NCI-H1417 treated with DMSO at 0.1 percent for 48 hours (cell line): ENCODE results near the gene VPS37C.
"Not testable (repeated sequence)": the region's sequence is repeated elsewhere in the genome, so short reads cannot be mapped to it uniquely, and the experiment has no call there.

Experiments used
- DNase-seq: peaks from one replicate; lab custom pipeline; 2025; lab: John Stamatoyannopoulos, UW

VPS37C gene

DNA sequence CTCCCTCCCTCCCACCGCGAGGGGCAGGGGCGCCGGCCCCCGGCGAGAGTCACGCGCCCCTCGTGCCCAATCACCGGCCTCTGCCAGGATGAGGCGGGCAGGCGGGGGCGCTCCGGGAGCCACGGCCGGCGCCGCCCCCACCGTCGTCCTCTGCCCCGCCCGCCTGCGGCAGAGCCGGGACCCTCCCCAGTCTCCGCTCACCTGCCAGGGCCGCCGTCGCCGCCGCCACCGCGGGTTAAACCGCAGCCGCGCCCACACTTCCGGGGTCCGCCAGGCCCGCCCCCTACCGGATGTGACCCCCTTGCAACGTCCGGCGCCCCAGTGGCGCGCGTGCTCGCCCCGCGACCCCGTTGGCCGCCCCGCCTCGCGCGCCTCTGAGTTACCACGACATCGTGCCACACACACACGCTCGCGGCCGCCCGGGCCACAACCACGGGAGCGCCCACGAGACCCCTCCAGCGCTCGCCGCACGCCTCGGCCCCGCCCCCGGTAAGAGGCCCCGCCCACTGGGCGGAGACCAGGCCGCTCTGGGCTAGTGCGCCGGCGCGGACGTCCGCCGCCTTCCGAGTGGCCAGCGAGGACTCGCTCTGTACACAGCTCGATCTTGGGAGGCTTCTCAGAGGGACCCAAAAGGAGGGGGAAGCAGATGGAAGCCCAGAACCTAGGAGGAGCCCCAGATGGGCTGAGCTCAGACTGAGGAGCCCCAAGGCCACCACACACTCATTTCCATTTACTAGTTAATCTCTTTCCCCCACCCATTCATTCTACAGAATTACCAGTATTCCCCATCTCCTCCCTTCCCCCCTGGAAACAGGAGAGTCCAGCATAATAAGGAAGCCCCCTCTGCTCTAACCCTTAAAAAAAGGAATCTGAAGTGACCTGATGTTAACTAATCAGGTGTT lies at the start of gene VPS37C:
Gene VPS37C, minus strand, starts transcription at position 237 of the 902 bp plus-strand sequence. CDS start 22,597 bp downstream, outside the sequence.
- DNase-seq, result peak; percentile 60

DNA sequence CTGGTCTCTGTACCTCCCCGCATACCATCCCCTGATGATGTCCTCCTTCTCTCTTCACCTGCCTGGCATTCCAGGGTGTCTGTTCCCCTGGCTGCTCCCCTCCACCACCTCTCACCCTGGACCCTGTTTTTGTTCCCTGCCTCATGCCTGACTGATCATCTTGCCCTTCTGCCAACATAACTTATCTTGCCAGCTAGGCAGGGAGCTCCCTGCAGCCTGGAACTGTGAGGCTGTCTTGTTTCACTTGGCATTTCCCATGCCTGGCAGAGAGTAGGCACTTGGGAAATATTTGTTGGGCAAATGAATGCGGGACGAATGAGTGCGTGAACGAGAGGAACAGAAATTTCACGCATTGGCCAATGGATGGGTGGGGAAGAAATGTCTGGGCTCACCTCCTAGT lies 49.4 kb upstream of the VPS37C start:
- DNase-seq, result not testable (repeated sequence)

DNA sequence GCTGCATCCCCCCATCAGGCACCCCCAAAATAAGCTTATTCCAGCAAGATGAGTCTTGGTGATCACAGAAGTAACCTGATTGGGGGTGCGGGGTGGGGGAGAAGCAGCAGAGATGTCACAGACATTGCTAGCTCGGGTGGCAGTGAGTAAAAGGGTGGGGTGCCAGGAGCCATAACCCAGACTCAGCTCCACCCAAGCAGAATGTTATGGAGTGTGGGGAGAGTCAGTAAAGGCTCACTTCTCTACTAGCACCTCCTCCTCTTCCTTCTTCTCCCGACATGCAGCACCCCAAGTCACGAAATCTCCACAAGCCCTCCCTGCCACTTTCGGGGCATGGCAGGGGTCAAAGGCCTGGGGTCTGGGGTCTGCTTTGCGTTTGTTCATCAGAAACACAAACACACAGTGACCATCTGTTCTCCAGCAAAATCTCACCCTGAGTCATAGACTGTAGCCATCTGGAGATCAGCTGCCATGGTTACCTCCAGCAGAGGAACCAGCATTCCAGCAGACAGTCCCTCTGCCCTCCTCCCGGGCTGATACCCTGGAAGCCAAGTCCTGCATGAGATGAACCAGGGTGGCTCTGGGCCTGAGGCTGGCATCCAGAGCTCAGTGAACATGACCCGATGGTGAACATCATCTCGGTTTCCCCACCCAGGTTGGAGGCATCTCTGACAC lies 46.5 kb upstream of the VPS37C start:
- DNase-seq, result not testable (repeated sequence)

DNA sequence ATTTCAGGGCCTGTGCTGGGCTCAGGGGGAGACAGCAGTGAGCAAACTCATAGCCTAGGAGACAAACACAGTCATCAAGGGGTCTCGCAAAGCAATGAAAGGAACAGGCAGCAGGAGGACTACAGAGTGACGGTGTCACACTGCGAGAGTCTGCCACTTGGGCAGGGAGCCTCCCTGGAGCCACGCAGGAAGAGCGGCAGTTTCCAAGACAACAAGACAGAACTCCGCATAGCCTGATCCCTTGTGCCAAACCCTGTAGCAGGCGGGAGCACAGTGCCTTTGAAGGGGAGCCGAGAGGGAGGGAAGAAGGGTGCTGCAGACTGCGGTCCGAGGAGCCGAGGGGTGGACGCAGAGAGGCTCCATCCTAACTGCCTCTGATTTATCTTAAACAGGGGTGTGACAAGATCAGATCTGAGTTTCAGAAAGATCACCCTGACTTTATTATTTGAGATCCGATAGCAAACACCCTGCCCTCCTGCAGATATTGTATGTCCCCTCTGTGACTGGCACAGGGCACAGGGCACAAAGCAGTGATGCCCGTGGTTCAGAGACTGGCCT lies 43.4 kb upstream of the VPS37C start:
- not testable (repeated sequence) for DNase-seq

DNA sequence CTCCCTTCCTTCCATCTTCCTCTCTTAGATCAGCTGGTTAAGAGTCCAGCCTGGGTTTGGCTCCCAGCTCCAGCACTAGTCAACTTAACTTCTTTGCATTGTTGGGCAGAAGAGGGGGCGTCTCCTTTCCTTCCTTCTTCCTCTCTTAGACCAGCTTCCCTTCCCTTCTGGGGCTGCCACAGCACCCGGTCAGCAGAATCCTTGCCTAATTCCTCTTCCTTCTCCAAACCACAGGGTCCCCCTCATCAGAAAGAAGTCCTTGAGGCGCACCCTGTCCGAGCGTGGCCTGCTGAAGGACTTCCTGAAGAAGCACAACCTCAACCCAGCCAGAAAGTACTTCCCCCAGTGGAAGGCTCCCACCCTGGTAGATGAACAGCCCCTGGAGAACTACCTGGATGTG lies 42.6 kb upstream of the VPS37C start:
- DNase-seq, result not testable (repeated sequence)

DNA sequence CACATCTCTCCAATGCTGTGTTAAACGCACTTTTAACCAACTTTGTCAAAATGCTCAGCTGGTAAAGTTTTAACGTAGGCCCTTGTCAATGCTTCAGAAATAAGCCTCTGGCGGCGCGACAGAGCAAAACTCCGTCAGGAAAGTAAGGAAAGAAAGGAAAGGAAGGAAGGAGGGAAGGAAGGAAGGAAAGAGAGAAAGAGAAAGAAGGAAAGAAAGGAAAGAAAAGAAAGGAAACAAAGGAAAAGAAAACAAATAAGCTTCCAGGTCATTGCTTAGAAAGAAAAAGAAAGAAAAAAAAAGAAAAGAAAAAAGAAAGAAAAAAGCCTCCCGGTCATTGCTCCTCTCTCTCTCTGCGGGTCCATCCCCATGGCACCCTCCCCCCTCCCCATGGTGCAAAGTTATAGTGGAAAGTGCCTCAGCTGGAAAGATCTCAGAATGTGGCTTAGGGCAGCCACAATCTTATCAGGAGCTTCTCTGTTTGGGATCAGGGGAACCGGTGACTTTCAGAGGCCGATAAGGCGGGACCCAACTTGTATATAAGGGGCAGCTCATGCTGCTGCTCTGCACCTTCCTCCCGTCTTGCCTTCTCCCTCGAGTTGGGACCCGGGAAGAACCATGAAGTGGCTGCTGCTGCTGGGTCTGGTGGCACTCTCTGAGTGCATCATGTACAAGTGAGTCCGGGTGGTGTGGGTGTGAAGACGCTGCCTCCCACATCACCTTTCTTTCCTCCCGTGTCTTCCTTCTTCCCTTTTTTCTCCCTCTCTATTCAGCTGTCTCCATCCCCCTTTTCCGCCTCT lies 41.9 kb upstream of the VPS37C start, which contains the start of gene PGA3:
Gene PGA3, plus strand, starts transcription at position 566 of the 797 bp plus-strand sequence. Its CDS starts 50 bp downstream, at position 616.
- not testable (repeated sequence) for DNase-seq

DNA sequence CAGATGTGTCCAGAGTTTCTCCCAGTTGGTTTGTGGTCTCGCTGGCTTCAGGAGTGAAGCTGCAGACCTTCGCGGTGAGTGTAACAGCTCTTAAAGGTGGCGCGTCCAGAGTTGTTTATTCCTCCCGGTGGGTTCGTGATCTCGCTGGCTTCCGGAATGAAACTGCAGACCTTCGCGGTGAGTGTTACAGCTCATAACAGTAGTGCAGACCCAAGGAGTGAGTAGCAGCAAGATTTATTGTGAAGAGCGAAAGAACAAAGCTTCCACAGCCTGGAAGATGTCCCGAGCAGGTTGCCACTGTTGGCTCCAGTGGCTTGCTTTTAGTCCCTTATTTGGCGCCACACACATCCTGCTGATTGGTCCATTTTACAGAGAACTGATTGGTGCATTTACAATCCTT lies 40.2 kb upstream of the VPS37C start:
- DNase-seq, result no peak

DNA sequence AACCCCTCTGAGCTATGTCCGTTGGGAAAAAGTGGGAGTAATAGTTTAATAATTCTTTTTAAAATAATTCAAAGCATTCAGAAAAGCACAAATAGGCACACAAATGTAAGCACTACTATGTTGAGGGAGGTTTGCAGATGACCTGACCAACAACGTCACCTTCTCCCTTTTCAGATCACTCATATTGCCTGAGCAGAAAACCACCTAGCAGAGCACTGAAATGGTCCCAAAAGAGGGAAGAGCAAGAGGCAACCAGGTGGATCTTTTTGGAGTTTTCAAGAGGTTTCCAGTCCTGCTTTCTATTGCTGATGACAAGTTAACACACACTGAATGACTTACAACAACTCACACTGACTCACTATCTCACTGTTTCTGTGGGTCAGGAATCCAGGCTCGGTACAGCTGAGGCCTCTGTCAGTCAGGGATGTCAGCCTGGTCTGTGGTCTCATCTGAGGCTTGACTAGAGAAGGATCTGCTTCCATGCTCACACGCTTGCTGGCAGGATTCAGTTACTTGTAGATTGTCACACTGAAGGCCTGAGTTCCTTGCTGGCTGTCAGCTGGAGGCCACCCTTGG lies 37.8 kb upstream of the VPS37C start:
- no peak for DNase-seq

DNA sequence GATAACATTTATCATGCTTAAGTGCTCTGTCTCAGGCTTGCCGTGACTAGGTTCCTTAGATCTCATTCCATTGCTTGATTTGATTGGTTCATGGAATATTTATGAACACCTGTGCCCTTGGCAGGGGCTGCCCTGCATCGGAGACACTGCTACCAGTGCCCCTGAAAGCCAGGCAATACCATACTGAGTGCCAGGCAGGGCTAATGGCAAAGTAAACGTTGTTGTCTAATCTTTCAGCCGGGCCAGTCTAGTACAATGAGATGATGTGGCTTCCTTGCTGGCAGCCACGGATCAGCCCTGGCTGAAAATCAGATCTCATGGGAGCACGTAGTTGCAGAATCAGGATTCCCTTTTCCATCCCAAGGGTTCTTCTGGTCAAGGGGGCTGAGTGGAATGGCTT lies 37.1 kb upstream of the VPS37C start:
- DNase-seq, result no peak

DNA sequence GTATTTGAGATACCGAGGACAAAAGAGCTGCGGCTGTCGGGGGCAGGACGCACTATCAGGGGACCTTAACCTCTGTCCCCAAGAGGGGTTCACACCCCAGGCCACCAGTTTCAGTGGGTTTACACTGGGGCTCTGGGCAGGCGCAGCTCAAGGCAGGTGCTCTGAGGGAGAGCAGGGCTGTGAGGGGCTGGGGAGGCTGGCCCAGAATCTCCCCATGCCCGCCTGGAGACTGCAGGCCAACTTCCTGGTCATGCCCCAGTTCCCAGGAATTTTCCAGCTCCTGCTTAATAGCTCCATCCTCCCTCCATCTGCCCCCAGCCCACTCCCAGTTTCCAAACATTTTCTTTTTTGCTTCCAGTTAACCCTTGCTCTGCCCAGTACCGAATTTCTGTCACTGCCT lies 34.5 kb upstream of the VPS37C start:
- no peak for DNase-seq

DNA sequence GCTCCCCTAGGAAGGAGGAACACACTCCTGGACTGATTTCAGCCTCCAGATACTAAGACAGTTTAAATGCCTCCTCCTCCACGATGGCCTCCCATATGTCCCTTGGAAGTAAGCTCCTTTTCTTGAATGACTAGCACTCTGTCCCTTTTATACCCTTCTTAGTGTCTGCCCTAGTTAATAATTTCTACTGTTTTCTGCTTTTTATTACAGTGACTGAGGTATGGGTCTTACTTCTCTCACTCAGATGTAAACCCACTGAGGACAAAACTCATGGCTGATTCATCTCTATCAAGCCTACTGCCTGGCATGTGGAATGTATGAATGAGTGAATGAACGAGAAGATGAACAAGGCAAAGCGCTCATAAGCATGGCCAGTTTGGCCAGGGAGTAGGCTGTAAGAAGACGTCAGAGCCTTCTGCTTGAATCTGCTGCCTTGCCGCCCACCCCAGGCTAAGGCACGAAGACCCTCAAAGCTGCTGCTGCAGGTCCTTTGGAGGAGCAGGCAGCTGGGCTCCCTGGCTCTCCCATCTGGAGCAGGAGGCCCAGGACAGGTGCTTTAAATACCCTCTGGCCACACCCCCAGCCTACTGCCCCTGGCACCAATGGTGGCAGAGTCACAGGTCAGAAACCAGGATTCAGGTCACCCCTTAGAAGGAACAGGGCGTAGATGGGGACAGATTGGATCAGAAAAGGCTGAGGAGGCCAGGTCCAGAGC lies 33.9 kb upstream of the VPS37C start:
- no peak for DNase-seq

DNA sequence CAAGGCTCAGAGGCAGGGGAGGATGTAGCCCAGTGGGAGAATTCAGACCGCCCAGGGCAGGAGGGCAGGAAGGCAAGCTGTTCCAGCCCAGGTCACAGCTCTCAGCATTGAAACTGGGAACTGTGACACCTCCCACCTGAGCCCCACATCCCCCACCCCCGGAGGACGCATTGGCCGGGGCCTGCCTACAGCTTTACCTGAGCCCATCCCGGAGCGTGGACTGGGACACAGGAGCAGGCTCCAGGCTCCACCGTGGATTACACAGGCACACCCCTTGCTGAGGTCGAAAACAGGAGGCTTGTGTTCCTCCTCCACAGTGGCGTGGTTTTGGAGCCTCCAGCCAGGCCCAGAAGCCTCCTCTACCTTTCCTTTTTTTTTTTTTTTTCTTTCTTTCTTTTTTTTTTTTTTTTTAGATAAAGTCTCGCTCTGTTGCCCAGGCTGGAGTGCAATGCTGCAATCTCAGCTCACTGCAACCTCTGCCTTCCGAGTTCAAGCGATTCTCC lies 33.0 kb upstream of the VPS37C start:
- no peak for DNase-seq

DNA sequence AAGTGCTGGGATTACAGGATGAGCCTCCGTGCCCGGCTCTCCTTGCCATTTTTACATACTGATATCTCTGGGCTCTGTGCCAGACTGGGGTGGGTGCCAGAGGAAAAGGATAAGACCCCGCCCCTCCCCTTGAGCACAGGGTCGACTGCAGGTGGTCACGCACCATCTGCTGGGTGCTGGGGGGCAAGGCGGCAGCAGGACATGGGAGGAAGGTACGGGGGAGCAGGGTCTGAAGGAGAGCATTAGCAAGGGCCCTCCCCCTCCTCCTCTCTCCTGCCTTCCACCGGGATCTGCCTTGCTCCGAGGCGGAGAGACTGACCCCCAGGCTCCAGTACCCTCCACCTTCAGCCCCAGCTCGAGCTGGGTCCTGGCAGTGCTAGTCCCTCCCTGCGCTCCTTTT lies 32.4 kb upstream of the VPS37C start:
- no peak for DNase-seq

DNA sequence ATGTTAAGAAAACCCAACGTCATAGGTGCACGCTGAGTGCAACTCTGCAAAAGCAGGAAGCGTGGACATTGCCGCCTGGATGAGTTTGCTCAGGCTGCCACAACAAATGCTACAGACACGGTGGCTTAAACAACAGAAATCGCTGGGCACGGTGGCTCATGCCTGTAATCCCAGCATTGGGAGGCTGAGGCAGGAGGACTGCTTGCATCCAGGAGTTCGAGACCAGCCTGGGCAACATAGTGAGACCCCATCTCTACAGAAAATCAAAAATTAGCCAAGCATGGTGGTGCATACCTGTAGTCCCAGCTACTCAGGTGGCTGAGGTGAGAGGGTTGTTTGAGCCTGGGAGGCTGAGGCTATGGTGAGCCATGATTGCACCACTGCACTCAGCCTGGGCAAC lies 28.7 kb upstream of the VPS37C start:
- DNase-seq, result no peak

DNA sequence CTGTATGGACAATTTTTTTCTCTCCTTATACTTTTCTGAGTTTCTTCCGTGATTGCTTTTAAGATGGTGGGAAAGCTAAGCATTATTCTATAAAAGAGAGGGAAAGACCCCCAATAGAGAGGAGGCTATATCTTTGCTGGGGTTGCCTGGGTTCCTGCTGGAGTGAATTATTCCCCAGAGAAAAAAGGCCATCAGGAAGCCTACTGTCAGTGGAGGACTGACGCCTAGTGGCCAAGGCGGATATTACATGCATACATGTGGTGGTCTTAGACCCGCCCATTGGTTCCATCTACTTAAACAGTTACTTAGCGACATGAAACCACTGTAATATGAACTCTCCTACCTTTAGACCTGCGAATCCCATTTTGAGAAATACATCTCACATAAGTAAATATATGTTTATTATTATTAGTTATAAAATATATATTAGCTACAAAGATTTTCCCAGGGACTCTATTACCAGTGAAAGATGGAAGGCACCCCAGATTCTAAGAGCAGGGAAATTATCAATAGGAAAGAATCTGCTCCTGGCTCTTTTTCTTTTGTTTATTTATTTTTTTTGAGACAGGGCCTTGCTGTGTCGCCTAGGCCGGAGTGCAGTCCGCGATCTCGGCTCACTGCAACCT lies 26.4 kb upstream of the VPS37C start:
- peak; percentile 33 for DNase-seq

DNA sequence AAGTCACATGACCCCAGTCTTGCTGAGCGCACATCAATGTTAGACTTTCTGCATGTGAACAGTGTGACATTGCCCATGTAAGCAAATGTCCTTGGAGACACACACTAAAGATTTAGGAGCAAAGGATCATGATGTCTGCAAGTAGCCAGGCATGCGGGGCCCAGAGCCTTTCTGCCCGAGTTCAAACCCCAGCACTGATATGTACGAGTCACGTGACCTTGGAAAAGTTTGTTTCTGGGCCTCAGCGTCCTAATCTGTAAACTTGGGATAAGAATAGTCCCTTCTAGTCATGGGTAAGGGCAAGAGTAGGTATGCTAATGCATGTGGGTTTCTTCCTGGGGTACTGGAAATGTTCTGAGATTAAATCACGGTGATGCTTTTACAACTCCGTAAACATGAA lies 25.3 kb upstream of the VPS37C start:
- DNase-seq, result no peak

DNA sequence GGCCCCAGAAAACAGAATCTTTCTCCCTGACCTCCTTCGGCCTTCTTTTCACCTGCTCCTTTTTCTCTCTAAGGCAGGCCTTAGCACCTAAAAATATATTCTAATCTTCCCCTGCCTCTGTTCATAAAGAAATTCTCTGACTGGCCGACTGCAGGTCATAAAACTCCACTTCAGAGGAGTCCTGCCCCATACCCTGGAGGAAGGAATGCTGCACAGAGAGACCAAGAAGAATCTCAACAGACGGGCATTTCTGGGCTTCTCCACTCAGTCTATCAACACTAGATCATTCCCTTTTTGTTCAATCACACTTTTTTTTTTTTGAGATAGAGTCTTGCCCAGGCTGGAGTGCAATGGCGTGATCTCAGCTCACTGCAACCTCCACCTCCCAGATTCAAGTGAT lies 22.4 kb upstream of the VPS37C start:
- DNase-seq, result no peak

DNA sequence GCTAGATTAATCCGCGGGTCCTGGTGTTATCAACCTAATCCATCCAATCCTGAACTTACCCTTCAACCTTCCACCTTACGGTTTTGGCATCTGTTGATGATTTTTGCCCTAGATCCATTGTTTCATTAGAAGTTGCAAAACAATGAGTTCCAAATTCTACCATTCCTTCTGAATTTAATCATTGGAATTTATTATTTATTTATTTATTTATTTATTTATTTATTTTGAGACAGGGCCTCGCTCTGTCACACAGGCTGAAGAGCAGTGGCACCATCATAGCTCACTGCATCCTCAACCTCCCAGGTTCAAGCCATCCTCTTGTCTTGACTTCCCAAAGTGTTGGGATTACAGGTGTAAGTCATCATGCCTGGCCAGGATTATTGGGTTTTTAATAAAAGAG lies 20.3 kb upstream of the VPS37C start:
- DNase-seq, result no peak

DNA sequence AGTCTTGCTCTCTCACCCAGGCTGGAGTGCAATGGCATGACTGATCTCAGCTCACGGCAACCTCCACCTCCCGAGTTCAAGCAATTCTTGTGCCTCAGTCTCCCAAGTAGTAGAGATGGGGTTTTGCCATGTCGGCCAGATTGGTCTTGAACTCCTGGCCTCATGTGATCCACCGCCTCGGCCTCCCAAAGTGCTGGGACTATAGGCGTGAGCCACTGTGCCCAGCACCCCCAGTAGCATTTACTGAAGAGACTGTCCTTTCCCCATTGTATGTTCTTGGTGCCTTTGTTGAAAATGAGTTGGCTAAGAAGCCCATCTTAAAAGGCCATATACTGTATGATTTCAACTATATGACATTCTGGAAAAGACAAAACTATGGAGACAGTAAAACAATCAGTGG lies 19.0 kb upstream of the VPS37C start:
- DNase-seq, result not testable (repeated sequence)

DNA sequence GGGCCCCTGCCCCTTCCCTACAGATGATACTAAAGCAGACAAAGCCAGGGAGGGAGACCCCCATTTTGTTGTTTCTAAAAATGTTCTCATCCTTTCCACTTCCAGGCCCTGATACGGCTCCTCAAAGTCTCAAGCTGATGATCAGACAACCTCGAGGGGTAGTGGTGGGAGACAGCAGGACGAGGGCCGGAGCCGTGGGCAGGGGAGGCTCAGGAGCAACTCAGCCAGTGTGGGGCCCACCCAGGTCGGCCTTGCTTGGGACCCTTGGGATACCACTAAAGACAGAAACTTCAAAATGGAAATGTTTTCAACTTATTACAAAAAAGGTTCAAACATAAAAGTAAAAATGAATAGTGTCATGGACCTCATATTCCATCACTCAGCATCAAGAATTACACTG lies 15.2 kb upstream of the VPS37C start:
- no peak for DNase-seq
